PC-9 (cell line): Measurements from ENCODE around the gene NOP9.

Source experiments
- CTCF ChIP-seq: fragments of 200-600 bp; sonication (generic); conservative IDR thresholded peaks from 2 replicates; pipeline ENCODE4 v1.6.1; 2017; ENCODE audit warnings: mixed run types, antibody characterized with exemption, mild to moderate bottlenecking, moderate library complexity
- EZH2 ChIP-seq: fragments of 200-600 bp; sonication (generic); IDR thresholded peaks from 2 replicates; pipeline ENCODE4 v1.8.0; 2017; ENCODE audit warnings: antibody characterized with exemption, low read depth

DNA sequence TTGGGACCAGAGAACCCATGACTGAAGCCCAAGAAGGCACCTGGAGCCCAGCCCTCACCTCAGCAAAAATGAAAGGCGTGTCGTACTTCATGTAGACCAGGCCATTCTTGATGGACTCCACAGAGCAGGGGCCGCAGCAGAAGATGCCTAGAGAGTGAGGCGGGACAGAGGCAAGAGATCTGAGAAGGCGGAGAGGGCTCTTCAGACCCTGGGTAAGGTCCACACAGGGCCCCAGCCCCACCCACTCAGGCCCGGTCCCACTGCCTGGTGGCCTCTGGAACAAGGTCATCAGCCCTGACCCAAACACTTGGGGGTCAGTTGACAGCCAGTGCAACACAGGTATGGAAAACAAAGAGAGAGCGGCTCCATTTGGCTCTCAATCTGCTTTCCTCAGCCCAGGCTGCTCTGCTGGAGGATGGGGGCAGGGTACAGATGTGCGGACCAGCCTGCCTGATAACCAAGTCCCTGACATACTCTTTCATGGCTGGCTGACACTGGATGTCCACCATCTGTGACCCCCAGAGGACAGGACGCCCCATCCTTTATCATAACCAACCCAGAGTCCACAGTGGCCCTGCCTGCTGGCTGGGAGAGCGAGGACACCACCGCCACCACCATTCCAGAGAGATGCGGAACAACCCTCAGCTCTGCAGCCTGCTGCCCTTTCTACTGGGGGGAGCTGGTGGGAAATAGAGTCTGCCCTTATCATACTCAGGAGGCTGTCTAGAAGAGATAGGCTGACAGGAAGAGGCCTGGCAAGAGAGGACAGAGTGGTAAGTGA is 43.5 kb upstream of the NOP9 start:
- TF ChIP-seq CTCF (no peak), EZH2 (no peak)
